Measurements from ENCODE around the gene HMGB2.
A peak's percentile ranks its signal among the peaks of the same experiment; 100 is the strongest.

The HMGB2 gene

DNA sequence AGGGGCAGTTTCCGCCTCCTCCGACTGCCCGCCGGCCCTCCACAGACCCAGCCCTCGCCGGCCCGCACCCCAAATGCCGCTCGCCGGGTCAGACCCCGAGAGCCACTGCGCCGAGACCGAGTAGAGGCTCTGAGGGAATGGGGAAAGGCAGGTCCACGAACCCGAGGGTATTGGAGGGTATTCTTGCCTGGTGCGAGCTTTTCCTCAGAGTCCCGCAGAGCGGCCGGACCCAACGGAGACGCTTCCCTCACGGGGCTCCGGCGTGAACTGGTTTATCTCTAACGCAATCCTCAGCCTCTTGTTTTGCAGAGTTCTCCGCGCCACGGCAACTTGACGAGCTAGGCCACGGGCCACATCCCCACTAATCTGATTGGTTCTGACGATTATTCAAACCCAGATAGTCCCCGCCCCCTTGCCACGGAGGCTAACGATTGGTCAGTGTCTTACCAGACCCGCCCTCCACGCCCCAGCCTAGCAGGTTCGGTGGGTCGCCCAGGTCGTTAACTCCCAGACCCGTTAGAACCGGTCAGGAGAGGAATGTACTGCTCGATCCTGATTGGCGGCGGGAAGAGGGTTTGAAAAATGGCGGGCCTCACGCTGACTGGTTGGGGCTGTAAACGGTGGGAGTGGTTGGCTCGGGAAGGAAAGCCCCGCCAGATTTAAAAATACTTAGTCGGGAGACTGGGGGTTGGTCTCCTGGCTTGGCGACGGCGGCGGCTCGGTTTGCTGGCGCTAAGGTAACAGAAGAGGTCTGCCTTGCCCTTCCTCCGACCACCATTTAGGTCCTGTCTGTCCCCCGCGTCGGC, at the start of gene HMGB2:
Gene HMGB2, minus strand, starts transcription at position 274 of the 806 bp plus-strand sequence. CDS start 709 bp downstream, outside the sequence.
- DNase-seq = peak; percentile 100

DNA sequence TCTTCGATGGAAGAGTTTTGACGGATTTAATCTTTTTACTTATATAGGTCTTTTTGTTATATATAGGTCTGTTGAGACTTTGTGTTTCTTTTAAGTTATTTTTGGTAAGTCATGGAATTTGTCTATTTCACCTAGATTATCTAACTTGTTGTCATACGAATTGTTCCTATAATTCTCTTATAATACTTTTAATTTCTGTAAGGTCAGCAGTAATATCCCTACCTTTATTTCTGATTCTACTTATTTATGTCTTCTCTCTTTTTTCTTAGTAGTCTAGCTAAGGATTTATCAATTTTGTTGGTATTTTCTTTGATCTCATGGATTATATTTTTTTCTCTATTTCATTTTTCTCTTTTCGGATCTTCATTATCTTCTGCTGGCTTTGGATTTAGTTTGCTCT, 48.2 kb upstream of the HMGB2 start:
- no peak for DNase-seq

DNA sequence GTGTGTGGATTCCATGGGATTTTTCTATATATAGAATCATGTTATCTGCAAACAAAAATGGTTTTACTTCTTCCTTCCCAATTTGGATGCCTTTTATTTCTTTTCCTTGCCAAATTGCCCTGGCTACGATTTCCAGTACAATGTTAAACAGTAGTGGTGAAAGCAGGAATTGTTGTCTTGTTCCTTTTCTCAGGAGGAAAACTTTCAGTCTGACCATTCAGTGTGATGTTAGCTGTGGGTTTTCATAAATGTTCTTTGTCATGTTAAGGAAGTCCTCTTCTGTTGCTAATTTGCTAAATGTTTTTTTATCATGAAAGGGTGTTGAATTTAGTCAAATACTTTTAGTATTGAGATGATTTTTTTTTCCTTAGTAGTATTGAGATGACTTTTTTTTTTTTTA, 47.5 kb upstream of the HMGB2 start:
- no peak for DNase-seq

DNA sequence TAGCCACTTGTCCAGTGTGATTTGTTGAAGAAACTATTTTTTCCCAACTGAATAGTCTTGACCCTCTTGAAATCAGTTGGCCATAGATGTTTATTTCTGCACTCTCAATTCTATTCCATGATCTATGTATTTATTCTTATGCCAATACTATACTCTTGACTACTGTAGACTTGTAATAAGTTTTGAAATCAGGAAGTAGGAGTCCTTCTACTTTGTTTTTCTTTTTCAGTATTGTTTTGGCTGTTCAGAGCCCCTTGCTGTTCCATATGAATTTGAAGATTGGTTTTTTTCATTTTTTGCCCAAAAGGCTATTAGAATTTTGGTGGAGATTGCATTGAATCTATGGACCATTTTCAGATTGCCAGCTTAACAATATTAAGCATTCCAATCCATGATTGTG, 46.8 kb upstream of the HMGB2 start:
- DNase-seq = no peak

DNA sequence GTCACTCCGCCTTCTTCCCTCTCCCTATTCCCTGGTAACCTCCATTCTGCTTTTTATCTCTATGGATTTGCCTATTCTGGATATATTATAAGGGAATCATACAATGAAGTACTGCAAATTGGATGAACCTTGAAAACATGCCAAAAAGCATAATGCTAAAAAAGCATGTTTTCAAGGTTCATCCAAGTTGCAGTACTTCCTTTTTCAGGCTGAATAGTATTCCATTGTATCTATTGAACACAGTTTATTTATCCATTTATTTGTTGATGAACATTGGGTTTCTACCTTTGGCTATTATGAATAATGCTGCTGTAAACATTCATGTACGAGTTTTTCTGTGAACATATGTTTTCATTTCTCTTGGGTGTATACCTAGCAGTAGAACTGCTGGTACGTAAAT, 45.8 kb upstream of the HMGB2 start:
- DNase-seq = no peak

- no peak for DNase-seq
These were observed 40.4 kb upstream of the HMGB2 start for GRCh38 chr4:173374588-173374987.

GRCh38 chr4:173371292-173372192, 37.4 kb upstream of the HMGB2 start:
- peak; percentile 67 for DNase-seq

DNA sequence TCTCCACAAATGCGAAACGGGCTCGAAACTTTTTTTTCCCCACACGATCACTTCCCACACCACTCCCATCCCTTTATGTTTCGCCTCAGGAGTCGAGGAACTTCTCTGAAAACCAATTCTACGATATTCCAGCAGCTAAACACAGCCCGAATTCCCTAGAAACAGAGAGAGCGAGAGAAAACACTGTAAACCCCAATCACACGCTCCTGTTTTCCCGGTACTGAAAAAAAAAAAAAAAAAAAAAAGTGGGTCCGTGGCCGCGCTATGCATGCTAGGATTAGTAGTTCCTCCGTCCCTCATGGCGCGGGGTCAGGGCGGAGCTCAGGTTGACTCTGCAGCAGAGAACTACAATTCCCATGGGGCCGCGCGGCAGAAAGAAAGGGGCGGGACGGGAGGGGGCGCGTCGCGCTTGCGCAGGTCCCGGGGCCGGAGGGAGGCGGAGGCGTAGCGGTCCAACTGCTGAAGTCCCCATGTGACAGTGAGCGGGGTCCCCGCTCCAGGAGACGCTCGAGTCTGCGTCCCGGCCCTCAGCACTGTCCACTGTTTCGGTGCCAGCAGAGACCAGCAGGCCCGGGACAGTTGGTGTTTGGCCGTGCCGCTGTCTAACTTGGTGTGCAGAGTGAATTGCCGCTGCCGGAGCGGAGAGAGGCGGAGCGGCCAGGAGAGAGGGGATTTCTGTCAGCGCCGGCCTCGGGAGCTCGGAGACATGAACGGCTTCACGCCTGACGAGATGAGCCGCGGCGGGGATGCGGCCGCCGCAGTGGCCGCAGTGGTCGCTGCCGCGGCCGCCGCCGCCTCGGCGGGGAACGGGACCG, 36.5 kb upstream of the HMGB2 start, which contains the start of gene SAP30:
Gene SAP30, plus strand, starts transcription at position 478 of the 815 bp plus-strand sequence. Its CDS starts 229 bp downstream, at position 707.
- peak; percentile 95 for DNase-seq

- DNase-seq = no peak
These were observed 35.9 kb upstream of the HMGB2 start for GRCh38 chr4:173370130-173370476.

GRCh38 chr4:173367946-173368345, 33.8 kb upstream of the HMGB2 start:
- DNase-seq = no peak

GRCh38 chr4:173367285-173367684, 33.1 kb upstream of the HMGB2 start:
- DNase-seq = no peak

GRCh38 chr4:173365359-173365996, 31.3 kb upstream of the HMGB2 start:
- no peak for DNase-seq

DNA sequence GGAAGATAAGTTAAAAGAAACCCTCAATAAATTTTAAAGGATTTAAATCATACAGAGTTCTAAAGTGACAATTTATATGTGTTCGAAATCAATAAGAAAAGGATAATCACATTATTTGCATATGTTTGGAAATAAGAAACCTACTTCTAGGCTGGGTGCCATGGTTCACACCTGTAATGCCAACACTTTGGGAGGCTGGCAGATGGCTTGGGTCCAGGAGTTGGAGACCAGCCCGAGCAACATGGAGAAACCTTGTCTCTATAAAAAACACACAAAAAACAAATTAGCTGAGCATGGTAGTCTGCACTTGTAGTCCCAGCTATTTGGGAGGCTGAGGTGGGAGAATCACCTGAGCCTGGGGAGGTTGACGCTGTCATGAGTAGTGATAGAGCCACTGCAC, 28.5 kb upstream of the HMGB2 start:
- DNase-seq = no peak

DNA sequence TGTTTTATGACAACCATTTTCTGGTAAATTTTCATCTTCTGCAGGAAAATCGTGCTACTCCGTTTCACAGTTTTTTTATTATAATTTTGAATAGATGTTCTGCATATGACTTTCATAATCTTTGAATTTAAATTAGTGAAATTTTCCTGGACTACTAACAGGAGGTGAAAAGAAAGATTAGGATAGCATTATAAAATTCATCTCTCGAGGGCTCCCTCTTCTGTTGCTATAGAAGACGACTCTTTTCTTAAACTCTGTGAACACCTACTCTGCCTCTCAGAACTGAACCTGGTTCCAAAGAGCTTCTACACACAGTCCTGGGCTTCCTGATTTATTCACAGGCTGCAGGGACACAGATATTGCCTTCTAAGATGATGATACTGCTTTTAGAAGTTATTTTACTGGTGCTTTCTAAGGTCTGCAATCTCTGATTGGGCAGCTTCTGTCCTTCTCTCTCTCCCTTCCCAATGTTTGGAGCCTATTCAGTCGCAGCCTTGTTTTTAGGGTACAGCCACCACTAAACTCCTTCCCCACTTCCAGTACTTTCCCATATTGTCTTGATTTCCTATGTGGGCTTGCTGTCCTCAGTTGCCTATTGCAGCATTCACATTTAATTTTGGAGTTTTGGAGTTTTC, 26.5 kb upstream of the HMGB2 start:
- DNase-seq = peak; percentile 14

DNA sequence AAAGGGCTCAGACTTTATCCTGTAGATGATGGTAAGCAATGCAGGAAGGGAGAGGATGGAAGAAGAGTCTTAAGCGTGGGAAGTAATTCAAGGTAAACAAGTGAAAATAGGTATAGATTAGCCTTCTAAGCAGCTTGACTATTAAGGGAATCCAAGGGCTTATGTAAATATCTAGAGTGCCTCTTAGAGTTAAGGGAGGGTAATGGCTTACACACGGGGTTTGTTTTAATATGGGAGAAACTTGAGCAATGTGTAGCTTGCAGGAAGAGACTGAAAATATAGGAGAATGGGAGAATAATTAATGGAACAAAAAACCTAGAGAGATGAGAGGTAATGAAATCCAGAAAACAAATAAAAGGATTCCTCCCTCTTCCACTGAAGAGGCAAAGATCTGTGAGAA, 23.8 kb upstream of the HMGB2 start:
- no peak for DNase-seq

DNA sequence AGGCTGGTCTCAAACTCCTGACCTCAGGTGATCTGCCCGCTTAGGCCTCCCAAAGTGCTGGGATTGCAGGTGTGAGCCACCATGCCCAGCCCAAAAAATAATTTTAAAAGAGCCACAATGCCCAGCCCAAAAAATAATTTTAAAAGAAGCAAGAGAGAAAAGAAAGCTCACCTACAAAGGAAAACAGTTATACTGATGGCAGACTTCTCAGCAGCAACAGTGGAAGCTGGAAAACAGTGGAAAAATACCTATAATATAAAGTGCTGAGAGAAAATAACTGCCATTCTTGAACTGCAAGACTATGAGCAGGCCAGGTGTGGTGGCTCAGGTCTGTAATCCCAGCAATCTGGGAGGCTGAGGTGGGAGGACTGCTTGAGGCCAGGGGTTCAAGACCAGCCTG, 13.3 kb upstream of the HMGB2 start:
- no peak for DNase-seq

DNA sequence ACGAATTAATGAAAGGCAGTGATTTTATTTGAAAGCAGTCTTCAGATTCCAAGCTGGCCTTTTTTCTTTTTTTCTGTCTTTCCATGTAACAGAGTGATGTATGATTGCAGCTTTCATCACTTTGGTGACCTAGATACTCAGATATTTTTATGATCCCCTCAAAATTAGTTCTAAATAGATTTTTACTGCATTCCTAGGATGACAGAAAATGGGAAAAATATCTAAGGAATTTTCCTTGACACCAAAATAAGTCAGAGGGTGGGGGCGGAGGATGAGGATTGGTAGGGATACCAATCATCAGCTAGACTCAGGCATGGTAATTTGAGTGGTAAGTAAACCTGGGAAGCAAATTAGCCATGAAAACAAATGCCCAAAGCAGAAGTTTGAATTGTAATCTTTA, 11.9 kb upstream of the HMGB2 start:
- DNase-seq = peak; percentile 60

DNA sequence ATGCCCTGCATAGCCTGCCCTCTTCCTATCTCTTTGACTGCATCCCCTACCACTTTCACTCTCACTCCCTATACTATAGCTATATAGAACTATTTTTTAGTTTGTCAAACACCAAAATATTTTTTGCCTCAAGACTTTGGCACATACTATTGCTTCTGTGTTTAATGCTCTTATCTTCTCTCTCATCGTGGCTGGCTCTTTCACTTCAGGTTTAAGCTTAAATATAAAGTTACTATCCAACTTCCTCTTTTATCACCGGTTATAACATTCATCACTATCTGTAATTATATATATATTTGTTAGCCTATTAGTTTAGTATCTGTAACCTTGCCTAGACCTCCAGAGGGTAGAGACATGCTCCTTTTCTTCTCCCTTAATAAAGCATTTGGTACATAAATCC, 11.5 kb upstream of the HMGB2 start:
- no peak for DNase-seq

DNA sequence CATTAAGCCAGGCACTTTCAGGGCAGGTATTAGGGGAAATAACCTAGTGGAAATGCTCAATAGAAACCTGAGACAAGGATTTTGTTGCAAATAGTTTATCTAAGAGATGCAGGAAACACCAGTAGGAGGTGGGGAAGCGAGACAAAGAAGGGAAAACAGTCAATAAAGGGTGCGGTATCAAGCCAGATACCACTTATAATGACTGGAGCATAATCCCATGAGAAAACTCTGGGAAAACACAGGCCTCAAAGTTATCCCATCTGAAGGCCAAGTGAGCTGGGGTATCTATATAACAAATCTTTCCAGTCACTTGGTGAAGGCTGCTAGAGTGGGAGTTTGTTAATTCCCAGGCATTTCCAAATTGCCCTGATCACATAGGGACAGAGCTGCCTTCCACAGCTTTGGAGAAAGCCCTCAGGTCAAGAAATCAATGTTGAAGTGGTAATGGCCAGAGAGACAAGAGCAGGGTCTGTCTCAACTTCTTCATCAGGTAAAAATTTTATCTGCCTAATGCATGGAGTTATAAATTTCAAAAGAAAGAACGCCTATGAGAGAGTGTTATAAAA, 9.8 kb upstream of the HMGB2 start:
- DNase-seq = no peak

DNA sequence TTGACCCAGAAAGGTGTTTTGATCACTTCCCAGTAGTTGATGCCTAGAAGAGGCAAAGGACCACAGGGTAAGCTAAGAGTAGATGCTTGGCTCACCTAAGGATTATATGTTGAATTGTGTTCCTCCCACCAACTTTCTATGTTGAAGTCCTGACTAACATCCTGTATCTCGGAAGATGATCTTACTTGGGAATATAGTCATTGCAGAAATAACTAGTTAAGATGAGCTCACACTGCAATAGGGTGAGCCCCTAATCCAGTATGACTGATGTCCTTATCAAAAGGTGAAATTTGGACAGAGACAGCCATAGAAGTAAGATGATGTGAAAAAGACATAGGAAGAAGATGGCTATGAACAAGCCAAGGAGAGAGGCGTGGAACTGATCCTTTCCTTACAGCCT, 3.3 kb upstream of the HMGB2 start:
- no peak for DNase-seq

GRCh38 chr4:173334891-173335752, 964 bp upstream of the HMGB2 start:
- DNase-seq = peak; percentile 78

Measured in kidney glomerular epithelial cell (primary cell).